Measurements from ENCODE around the gene PNMA6A.
"Not testable (repeated sequence)": the region's sequence is repeated elsewhere in the genome, so short reads cannot be mapped to it uniquely, and the experiment has no call there.

The PNMA6A gene

DNA sequence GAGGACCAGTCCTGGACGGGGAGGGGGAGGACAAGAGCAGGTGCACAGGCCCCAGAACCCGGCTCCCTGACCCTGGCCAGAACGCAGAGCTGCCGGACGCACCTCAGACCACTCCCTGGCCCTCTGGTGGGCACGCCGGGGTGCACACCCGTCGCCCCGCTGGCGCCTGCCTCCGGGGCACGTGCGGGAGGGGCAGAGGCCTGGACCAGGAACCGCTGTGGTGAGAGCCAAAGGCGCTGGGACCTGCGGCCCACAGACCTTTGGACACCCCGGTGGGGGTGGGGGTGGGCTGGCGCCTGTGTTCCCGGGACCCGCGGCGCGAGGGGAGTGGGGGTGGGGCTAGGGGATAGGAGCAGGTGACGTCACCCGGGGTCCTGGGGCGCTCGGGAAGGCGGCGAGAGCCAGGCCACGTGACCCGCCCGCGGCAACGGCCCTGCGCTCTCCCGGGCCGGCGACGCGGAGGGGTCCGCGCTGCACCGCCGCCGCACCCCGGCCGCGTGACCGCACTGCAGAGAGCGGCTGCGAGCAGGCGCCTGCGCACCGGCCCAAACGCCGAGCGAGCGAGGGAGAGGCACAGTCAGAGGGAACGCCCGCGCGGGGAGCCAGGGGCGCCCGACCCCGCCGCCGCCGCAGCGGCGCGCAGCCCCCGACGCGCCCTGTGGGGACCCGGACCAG lies at the start of gene PNMA6A:
TSS of gene PNMA6A (plus strand) at position 546 of the 675 bp plus-strand sequence. CDS start 609 bp downstream, outside the sequence.
- TF ChIP-seq GATA3, GATA2 (IDR thresholded peaks at IDR 0.05; ENCODE audit: low read depth, low read length): not testable (repeated sequence)

GRCh38 chrX:153029162-153029561 lies 43.1 kb upstream of the PNMA6A start:
- TF ChIP-seq GATA3 (IDR thresholded peaks at IDR 0.05; ENCODE audit: low read depth, low read length) (no peak), GATA2 (IDR thresholded peaks at IDR 0.05; ENCODE audit: low read depth, low read length) (no peak)

GRCh38 chrX:153029875-153030274 lies 42.4 kb upstream of the PNMA6A start:
- TF ChIP-seq GATA2 (IDR thresholded peaks at IDR 0.05; ENCODE audit: low read depth, low read length) (no peak), GATA3 (IDR thresholded peaks at IDR 0.05; ENCODE audit: low read depth, low read length) (no peak)

DNA sequence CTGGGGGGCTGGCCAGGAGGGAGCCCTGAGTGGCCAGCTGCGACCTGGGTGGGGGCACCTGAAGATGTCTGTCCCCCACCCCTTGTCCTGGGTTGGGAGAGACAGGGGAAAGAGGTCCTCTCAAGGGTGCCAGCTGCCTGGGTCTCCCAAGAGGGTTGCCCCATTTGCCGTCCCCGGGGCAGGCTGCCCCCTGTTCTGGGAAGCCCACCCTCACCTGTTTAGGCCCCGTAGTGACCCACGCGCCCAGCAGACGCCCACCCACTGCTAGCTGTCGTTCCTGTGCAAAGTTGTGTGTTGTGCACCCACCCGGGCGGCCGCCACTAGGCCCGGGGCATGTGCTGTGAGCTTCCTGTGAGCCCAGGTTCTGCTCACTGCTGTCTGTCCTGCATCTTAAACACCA lies 41.5 kb upstream of the PNMA6A start:
- TF ChIP-seq GATA2 (IDR thresholded peaks at IDR 0.05; ENCODE audit: low read depth, low read length), result no peak
- no peak for TF ChIP-seq GATA3 (IDR thresholded peaks at IDR 0.05; ENCODE audit: low read depth, low read length)

GRCh38 chrX:153032397-153033118 lies 39.7 kb upstream of the PNMA6A start:
- no peak for TF ChIP-seq GATA3 (IDR thresholded peaks at IDR 0.05; ENCODE audit: low read depth, low read length)
- no peak for TF ChIP-seq GATA2 (IDR thresholded peaks at IDR 0.05; ENCODE audit: low read depth, low read length)

DNA sequence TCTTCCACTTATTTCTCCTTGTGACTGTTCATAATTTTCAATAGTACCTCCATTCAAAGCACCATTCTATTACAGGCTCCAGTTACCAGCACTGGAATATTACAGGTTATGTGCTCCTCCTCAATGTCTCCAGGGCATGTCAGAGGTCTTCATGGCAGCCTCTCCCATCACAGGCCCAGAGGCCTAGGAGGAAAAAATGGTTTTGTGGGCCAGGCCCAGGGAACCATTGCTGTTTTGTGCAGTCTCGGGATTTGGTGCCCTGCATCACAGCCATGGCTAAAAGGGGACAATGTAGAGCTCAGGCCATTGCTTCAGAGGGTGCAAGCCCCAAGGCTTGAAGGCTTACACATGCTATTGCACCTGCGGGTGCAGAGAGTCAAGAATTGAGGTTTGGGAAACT lies 23.2 kb upstream of the PNMA6A start:
- TF ChIP-seq GATA2 (IDR thresholded peaks at IDR 0.05; ENCODE audit: low read depth, low read length) (no peak), GATA3 (IDR thresholded peaks at IDR 0.05; ENCODE audit: low read depth, low read length) (no peak)

DNA sequence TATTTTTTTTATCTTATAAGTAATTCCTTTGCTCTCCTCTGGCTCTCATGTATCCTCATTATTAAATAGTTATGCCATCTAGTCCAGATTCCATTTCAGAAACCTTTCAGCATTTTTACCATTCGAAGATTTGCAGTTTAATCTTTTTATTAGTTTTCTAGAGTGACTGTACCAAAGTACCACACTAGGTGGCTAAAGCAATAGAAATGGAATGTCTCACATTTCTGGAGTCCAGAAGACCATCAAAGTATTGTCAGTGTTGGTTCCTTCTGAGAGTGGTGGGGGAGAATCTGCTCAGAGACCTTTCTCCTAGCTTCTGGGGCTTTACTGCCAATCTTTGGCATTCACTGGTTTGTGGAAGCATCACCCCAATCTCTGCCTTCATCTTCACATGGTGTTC lies 19.7 kb upstream of the PNMA6A start:
- TF ChIP-seq GATA3 (IDR thresholded peaks at IDR 0.05; ENCODE audit: low read depth, low read length) (no peak), GATA2 (IDR thresholded peaks at IDR 0.05; ENCODE audit: low read depth, low read length) (no peak)

- no peak for TF ChIP-seq GATA3 (IDR thresholded peaks at IDR 0.05; ENCODE audit: low read depth, low read length)
- TF ChIP-seq GATA2 (IDR thresholded peaks at IDR 0.05; ENCODE audit: low read depth, low read length), result no peak
Measured at GRCh38 chrX:153055871-153056749, 16.1 kb upstream of the PNMA6A start, which contains the start of gene PNMA3. Gene PNMA3 (plus strand): TSS chrX:153056470. CDS start chrX:153057056, 586 bp downstream.

DNA sequence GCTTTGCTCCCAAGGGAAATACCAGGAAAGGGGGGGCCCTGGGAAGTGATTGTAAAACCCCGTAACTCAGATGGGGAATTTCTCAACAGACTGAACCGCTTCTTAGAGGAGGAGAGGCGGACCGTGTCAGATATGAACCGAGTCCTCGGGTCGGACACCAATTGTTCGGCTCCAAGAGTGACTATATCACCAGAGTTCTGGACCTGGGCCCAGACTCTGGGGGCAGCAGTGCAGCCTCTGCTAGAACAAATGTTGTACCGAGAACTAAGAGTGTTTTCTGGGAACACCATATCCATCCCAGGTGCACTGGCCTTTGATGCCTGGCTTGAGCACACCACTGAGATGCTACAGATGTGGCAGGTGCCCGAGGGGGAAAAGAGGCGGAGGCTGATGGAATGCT lies 15.0 kb upstream of the PNMA6A start:
- TF ChIP-seq GATA3 (IDR thresholded peaks at IDR 0.05; ENCODE audit: low read depth, low read length) (no peak), GATA2 (IDR thresholded peaks at IDR 0.05; ENCODE audit: low read depth, low read length) (no peak)

GRCh38 chrX:153059191-153060094 lies 12.8 kb upstream of the PNMA6A start:
- no peak for TF ChIP-seq GATA3 (IDR thresholded peaks at IDR 0.05; ENCODE audit: low read depth, low read length)
- TF ChIP-seq GATA2 (IDR thresholded peaks at IDR 0.05; ENCODE audit: low read depth, low read length), result no peak

- no peak for TF ChIP-seq GATA2 (IDR thresholded peaks at IDR 0.05; ENCODE audit: low read depth, low read length)
- TF ChIP-seq GATA3 (IDR thresholded peaks at IDR 0.05; ENCODE audit: low read depth, low read length), result no peak
Measured at GRCh38 chrX:153060095-153060445, 12.2 kb upstream of the PNMA6A start.

DNA sequence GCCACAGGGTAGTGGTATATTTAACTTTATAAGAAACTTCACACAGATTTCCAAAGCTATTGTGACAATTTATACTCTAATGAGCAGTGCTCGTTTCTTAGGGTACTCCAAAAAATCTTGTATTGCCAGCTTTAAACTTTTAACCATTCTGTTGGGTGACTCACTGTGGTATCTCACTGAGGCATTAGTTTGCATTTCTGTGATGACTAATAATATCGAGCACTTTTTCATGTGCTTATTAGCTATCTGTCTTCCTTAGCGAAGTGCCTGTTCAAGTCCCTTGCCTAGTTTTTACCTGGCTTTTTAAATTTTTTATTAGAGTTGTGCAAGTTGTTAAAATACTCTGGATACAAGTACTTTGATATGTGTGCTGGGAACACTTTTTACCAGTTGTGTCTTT lies 10.5 kb upstream of the PNMA6A start:
- no peak for TF ChIP-seq GATA3 (IDR thresholded peaks at IDR 0.05; ENCODE audit: low read depth, low read length)
- no peak for TF ChIP-seq GATA2 (IDR thresholded peaks at IDR 0.05; ENCODE audit: low read depth, low read length)

DNA sequence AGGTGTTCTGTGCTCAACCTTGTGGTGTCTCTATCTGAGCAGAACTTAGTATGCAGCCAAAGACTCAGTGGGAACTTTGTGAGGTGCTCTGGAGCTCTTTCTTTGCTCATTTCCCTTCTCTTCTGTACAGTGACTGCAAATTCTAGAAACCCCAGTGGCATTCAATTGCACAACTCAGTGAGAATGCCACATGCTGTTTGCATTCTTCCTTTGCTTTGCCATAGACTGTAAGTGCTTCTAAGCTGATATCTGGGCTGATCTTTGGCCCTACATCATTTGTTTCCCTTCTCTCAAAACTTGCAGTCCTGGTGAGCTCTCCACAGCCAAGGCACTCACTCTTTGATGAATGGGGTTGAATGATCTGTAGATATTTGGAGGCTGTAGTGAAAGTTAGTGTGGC lies 8.9 kb upstream of the PNMA6A start:
- TF ChIP-seq GATA3 (IDR thresholded peaks at IDR 0.05; ENCODE audit: low read depth, low read length), result no peak
- TF ChIP-seq GATA2 (IDR thresholded peaks at IDR 0.05; ENCODE audit: low read depth, low read length), result no peak
